GM10266 (cell line): ENCODE measurements around the gene AP2B1.

Experiments used
- DNase-seq: peaks from one replicate; pipeline ENCODE4 v3.0.0; 2012; ENCODE audit errors: extremely low spot score
- CTCF ChIP-seq: IDR thresholded peaks from 2 replicates; pipeline ENCODE4 v1.5.1; 2012; ENCODE audit warnings: mild to moderate bottlenecking, low read depth; ENCODE audit not compliant: control insufficient read depth, insufficient read depth; ENCODE audit errors: missing control alignments

AP2B1 gene

GRCh38 chr17:35708149-35708548 is 121.0 kb downstream of the AP2B1 start:
- no peak for DNase-seq
- no peak for TF ChIP-seq CTCF

GRCh38 chr17:35708951-35709350 is 121.8 kb downstream of the AP2B1 start:
- no peak for TF ChIP-seq CTCF
- no peak for DNase-seq

DNA sequence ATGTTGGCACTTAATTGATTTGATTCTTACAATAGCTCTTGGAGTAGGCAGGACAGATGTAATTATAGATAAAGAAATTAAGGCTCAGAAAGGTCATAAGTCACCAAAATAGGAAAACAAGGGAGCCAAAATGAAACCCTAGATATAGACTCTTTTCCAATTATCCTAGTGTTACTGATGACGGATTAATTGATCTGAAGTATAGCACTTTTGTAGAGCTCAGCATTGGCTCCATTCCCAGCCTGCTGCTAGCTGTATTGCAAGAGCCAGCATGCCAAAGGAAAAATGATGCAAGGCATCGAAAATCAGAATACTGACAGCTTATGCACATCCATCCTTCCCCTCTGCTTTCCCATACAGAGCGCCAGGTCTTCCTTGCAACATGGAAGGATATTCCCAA is 122.8 kb downstream of the AP2B1 start:
- no peak for TF ChIP-seq CTCF
- no peak for DNase-seq

DNA sequence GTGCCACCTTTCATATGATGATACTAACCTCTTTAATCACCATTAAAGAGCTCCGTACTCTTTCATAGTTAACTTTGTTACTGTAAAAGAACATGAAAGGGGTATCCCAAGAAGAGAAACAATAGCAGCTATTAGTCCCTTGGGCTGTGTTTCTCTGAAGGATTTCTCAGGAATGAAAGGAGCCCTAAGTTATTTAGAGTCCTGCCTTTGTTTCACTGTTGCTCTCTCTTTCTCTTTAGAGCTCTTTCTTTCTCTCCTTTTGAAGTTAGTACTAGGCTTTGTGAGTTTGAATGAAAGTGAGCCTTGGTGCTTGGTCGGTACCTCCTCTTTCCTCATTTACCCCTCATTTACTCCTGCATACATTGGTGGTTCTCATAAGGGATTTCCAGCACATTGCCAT is 123.8 kb downstream of the AP2B1 start:
- DNase-seq = no peak
- no peak for TF ChIP-seq CTCF

DNA sequence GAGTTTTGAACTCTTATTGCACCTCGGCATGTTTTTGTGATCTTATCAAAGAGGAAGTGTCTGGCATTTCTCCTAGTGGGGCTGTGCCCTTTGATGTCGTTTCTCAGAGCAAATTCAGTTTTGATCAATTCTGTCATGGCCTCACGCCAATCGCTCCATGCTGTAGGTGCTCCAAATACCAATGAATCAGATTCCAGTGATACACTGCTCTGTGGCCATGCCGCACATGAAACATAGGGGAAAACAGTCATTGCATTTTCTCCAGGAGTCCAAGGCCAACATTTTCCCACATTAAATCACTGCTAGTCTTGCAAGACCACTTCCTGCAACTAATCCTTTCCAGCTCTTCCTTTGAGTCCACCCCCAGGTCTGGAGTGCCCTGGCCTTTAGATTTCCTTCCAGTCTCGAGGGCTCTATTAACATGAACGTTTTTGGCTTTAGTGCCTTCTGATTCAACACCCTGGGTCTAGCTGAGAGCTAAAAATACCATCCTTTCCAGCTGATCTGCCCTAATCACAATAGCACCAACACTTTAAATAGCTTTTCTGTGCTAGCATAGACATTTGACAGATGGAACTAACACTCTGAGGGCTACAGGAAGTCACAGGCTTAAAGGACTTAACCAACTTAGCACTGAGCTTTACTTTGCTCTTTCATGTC is 126.1 kb downstream of the AP2B1 start:
- no peak for DNase-seq

GRCh38 chr17:35714988-35715387 is 127.9 kb downstream of the AP2B1 start:
- no peak for DNase-seq
- TF ChIP-seq CTCF = no peak

More for the DNA sequence above, 126.1 kb downstream of the AP2B1 start:
- TF ChIP-seq CTCF = no peak

GRCh38 chr17:35715416-35715815 is 128.3 kb downstream of the AP2B1 start:
- no peak for TF ChIP-seq CTCF
- DNase-seq = no peak
